HepG2 (cell line): Measurements from ENCODE around the gene CNTN4. TPM values are rescaled to one million over a fixed set of nuclear protein-coding genes. Genes with fewer than 3 reads are reported as not detected.

Source experiments
- ATAC-seq: fragments of 200-7000 bp; cut with Tn5 transposase; 3 replicates; pipeline ENCODE4 v1.9.1; 2020; ENCODE audit warnings: mild to moderate bottlenecking, moderate library complexity
- BruUV-seq: library from RNA; stranded (reverse); fragments of 400-500 nt; replicated peaks from 2 replicates; lab custom pipeline; 2021; lab: Mats Ljungman, UMichigan
- CTCF ChIA-PET: fragments of 300-600 bp; formaldehyde crosslinking; extraction: SDS; loops from one replicate; lab custom pipeline; 2021; ENCODE audit warnings: low total read pairs, inconsistent platforms, low intra/inter-chr PET ratio; lab: Yijun Ruan, JAX
- POLR2A ChIA-PET: fragments of 350-600 bp; sonication (Branson Sonifier 250); formaldehyde crosslinking; loops from one replicate; lab custom pipeline; 2020; ENCODE audit warnings: antibody characterized with exemption, inconsistent platforms; lab: Yijun Ruan, JAX
- DNase-seq: peaks from one replicate; pipeline ENCODE4 v3.0.0-alpha.2; 2015; ENCODE audit warnings: low spot score
- FAIRE-seq: peaks from 3 replicates; lab custom pipeline; 2011; peaks lifted over from hg19 to GRCh38; lab: Jason Lieb, UNC
- H2AFZ ChIP-seq: one replicate; pipeline ENCODE4 v1.6.1; 2011; ENCODE audit warnings: low read length, inconsistent platforms
- H3K27ac ChIP-seq: fragments of 300-600 bp; 3 replicates; pipeline ENCODE4 v1.8.0; 2011; ENCODE audit warnings: mixed run types, mild to moderate bottlenecking, mixed read lengths, low read length, inconsistent platforms; ENCODE audit not compliant: insufficient read depth; ENCODE audit errors: extremely low read length
- H3K27me3 ChIP-seq, 2 experiments: fragments of 200-600 bp in 1 of 2; 2 replicates in 1 of 2; 3 replicates in 1 of 2; pipeline versions ENCODE4 v1.6.0 to v1.8.0; 2011; ENCODE audit warnings: low read length in 2 of 2, mild to moderate bottlenecking in 2 of 2, moderate library complexity in 2 of 2, inconsistent platforms in 1 of 2; ENCODE audit not compliant: insufficient read depth in 2 of 2, control insufficient read depth in 1 of 2
- H3K36me3 ChIP-seq, 2 experiments: fragments of 200-600 bp in 1 of 2; replicated peaks in 1 of 2; 2 replicates in 1 of 2; 3 replicates in 1 of 2; pipeline versions ENCODE4 v1.5.1 to v1.8.0; 2011; ENCODE audit warnings: low read length in 2 of 2, inconsistent platforms in 1 of 2; ENCODE audit not compliant: insufficient read depth in 2 of 2, control insufficient read depth in 1 of 2
- H3K4me1 ChIP-seq: 2 replicates; pipeline ENCODE4 v1.5.1; 2012; ENCODE audit warnings: low read length, inconsistent platforms; ENCODE audit not compliant: insufficient read depth
- H3K4me2 ChIP-seq: 2 replicates; pipeline ENCODE4 v1.6.0; 2011; ENCODE audit warnings: low read depth, low read length, inconsistent platforms
- H3K4me3 ChIP-seq, 3 experiments: fragments of 200-600 bp in 1 of 3; sonication (generic), shearing (Covaris generic) in 1 of 3; replicated peaks in 1 of 3; 2 replicates each; pipeline ENCODE4 v1.5.1; 2011 to 2016; ENCODE audit warnings: low read length in 3 of 3, inconsistent platforms in 2 of 3, low read depth in 2 of 3, mild to moderate bottlenecking in 2 of 3, control low read depth in 1 of 3, mixed read lengths in 1 of 3; ENCODE audit not compliant: insufficient read depth in 1 of 3
- H3K79me2 ChIP-seq: one replicate; pipeline ENCODE4 v1.6.1; 2011; ENCODE audit warnings: low read length, inconsistent platforms; ENCODE audit not compliant: insufficient read depth
- H3K9ac ChIP-seq: 2 replicates; pipeline ENCODE4 v1.6.0; 2011; ENCODE audit warnings: mild to moderate bottlenecking, low read depth, low read length, inconsistent platforms; ENCODE audit not compliant: insufficient read depth
- H3K9me3 ChIP-seq: 2 replicates; pipeline ENCODE4 v1.5.1; 2012; ENCODE audit warnings: mild to moderate bottlenecking, low read length
- H4K20me1 ChIP-seq: 2 replicates; pipeline ENCODE4 v1.6.0; 2011; ENCODE audit warnings: inconsistent platforms, mild to moderate bottlenecking, low read length, moderate library complexity; ENCODE audit not compliant: insufficient read depth
- DR1 ChIP-seq: sonication (generic); formaldehyde crosslinking; IDR thresholded peaks from 2 replicates; pipeline ENCODE4 v1.8.0; 2021; ENCODE audit warnings: mild to moderate bottlenecking, missing genetic modification reagents, inconsistent platforms
- FIP1L1 ChIP-seq: fragments of 200-400 bp; formaldehyde crosslinking; IDR thresholded peaks from 2 replicates; pipeline ENCODE4 v1.6.1; 2018; ENCODE audit warnings: low read depth, mild to moderate bottlenecking, low read length, moderate library complexity, borderline replicate concordance; ENCODE audit not compliant: insufficient read depth
- HCFC1 ChIP-seq: fragments of 150-350 bp; IDR thresholded peaks from 2 replicates; pipeline ENCODE4 v1.6.1; 2014; ENCODE audit warnings: low read depth, low read length
- HNRNPLL ChIP-seq: fragments of 200-400 bp; formaldehyde crosslinking; IDR thresholded peaks from 2 replicates; pipeline ENCODE4 v1.6.1; 2017; ENCODE audit warnings: mild to moderate bottlenecking, low read depth, low read length; ENCODE audit not compliant: poor library complexity, severe bottlenecking
- IKZF4 ChIP-seq: sonication (generic); formaldehyde crosslinking; IDR thresholded peaks from 2 replicates; pipeline ENCODE4 v1.5.1; 2020; ENCODE audit warnings: borderline replicate concordance, mild to moderate bottlenecking, low read depth, missing genetic modification reagents; ENCODE audit errors: not compliant biosample characterization
- KDM5B ChIP-seq: sonication (generic); formaldehyde crosslinking; IDR thresholded peaks from 2 replicates; pipeline ENCODE4 v1.4.0; 2020; ENCODE audit warnings: missing genetic modification reagents, mild to moderate bottlenecking, borderline replicate concordance
- KLF9 ChIP-seq: IDR thresholded peaks from 2 replicates; pipeline ENCODE4 v1.6.1; 2016; ENCODE audit warnings: low read depth
- MYC ChIP-seq: sonication (generic); formaldehyde crosslinking; IDR thresholded peaks from 2 replicates; pipeline ENCODE4 v1.9.0; 2021; ENCODE audit warnings: missing genetic modification reagents, borderline replicate concordance
- PPARG ChIP-seq: conservative IDR thresholded peaks from 2 replicates; pipeline ENCODE4 v1.6.1; 2016; ENCODE audit warnings: missing biosample characterization, missing genetic modification reagents
- PRPF4 ChIP-seq: fragments of 200-400 bp; formaldehyde crosslinking; IDR thresholded peaks from 2 replicates; pipeline ENCODE4 v1.6.1; 2016; ENCODE audit warnings: low read length, low read depth; ENCODE audit not compliant: poor library complexity, severe bottlenecking
- RFXANK ChIP-seq: IDR thresholded peaks from 2 replicates; pipeline ENCODE4 v1.6.1; 2016
- TEAD2 ChIP-seq: sonication (generic); formaldehyde crosslinking; IDR thresholded peaks from 2 replicates; pipeline ENCODE4 v1.9.0; 2021; ENCODE audit warnings: missing genetic modification reagents
- ZNF317 ChIP-seq: sonication (generic); formaldehyde crosslinking; IDR thresholded peaks from 2 replicates; pipeline ENCODE4 v1.5.0; 2020; ENCODE audit warnings: mild to moderate bottlenecking, missing genetic modification reagents
- ZNF383 ChIP-seq: sonication (generic); formaldehyde crosslinking; IDR thresholded peaks from 2 replicates; pipeline ENCODE4 v1.4.0; 2020; ENCODE audit warnings: missing genetic modification reagents, mild to moderate bottlenecking, borderline replicate concordance
- ZNF749 ChIP-seq: sonication (generic); formaldehyde crosslinking; IDR thresholded peaks from 2 replicates; pipeline ENCODE4 v1.8.0; 2022; ENCODE audit warnings: mild to moderate bottlenecking, missing genetic modification reagents, moderate library complexity, borderline replicate concordance
- ZSCAN21 ChIP-seq: sonication (generic); formaldehyde crosslinking; IDR thresholded peaks from 2 replicates; pipeline ENCODE4 v1.8.0; 2022; ENCODE audit warnings: mild to moderate bottlenecking, missing genetic modification reagents, moderate library complexity, borderline replicate concordance
- WGBS: methylation state at CpG from one replicate; pipeline ENCODE4 v1.1.6; 2017; ENCODE audit warnings: low lambda C conversion rate; 5-methylcytosine and 5-hydroxymethylcytosine counted together
- in situ Hi-C: cut with HindIII; loops from 2 replicates; pipeline ENCODE4 v1.10.0; 2017; ENCODE audit warnings: low pct_unique_long_range_greater_than_20kb; ENCODE audit not compliant: extremely low pct_ligation_motif_present
- intact Hi-C: fragments of 100-400 bp; cut with micrococcal nuclease; formaldehyde crosslinking; loops from one replicate; pipeline ENCODE4 v1.10.0; 2022; ENCODE audit not compliant: unreplicated experiment
- polyA plus RNA-seq, 8 experiments: library from polyadenylated mRNA; depleted of rRNA in 3 of 8; stranded (reverse) in 7 of 8; unstranded in 1 of 8; fragments of >200 nt; fragmentation: Illumina TruSeq in 4 of 8; extraction: Trizol in 4 of 8; gene quantifications; 2 replicates each; pipeline versions ENCODE4 v1.2.1 to v1.2.3, GENCODE V29; 2011 to 2016; ENCODE audit warnings: low read depth in 4 of 8, missing spikeins in 1 of 8, mixed read lengths in 1 of 8; ENCODE audit not compliant: insufficient read depth in 1 of 8
- total RNA-seq, 5 experiments: library from RNA; depleted of rRNA; stranded (reverse); fragments of >200 nt; fragmentation: Illumina TruSeq; extraction: Trizol; gene quantifications; 2 replicates each; pipeline ENCODE4 v1.2.3, GENCODE V29; 2016; ENCODE audit warnings: low read depth in 1 of 5
- TF ChIP-seq, protein P1 (sequence below): sonication (generic); formaldehyde crosslinking; IDR thresholded peaks from 2 replicates; pipeline ENCODE4 v1.5.0; 2020; ENCODE audit warnings: mild to moderate bottlenecking, missing genetic modification reagents, moderate library complexity
- TF ChIP-seq, protein P2 (sequence below): sonication (generic); formaldehyde crosslinking; IDR thresholded peaks from 2 replicates; pipeline ENCODE4 v1.8.0; 2022; ENCODE audit warnings: mild to moderate bottlenecking, missing genetic modification reagents, borderline replicate concordance
- TF ChIP-seq, protein P3 (sequence below): sonication (generic); formaldehyde crosslinking; IDR thresholded peaks from 2 replicates; pipeline ENCODE4 v1.4.0; 2020; ENCODE audit warnings: missing genetic modification reagents
- TF ChIP-seq, protein P4 (sequence below): IDR thresholded peaks from 2 replicates; pipeline ENCODE4 v1.6.1; 2018; ENCODE audit warnings: missing genetic modification reagents, mild to moderate bottlenecking, missing compliant biosample characterization

Gene CNTN4
- total and polyA plus RNA-seq, 2 of the 13 experiments (the other 11 are each of a cell fraction or from before 2014, with no cell fraction given) = 0.01 to 0.13 TPM

DNA sequence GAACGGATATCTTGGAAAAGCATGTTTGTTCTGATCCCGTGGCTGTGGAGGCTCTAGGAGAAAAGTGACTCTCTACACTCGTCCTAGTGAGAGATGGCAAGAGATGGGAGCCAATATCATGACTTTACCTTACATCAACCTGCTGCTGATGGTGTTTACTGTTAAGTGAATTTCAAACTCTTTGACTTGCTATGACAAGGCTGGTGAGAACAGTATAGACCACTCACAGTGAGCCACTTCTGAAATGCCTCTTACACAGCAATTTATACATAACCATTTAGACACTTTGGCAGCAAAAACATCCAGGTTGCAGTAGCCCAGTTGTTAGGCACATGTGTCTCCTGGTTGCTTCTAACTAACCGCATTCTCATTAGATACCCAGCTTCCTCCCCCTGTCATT lies 968.2 kb downstream of the CNTN4 start (continued):
- TF ChIP-seq KDM5B (no peak), PRPF4 (no peak), IKZF4 (CRISPR knock-in tag) (no peak)

DNA sequence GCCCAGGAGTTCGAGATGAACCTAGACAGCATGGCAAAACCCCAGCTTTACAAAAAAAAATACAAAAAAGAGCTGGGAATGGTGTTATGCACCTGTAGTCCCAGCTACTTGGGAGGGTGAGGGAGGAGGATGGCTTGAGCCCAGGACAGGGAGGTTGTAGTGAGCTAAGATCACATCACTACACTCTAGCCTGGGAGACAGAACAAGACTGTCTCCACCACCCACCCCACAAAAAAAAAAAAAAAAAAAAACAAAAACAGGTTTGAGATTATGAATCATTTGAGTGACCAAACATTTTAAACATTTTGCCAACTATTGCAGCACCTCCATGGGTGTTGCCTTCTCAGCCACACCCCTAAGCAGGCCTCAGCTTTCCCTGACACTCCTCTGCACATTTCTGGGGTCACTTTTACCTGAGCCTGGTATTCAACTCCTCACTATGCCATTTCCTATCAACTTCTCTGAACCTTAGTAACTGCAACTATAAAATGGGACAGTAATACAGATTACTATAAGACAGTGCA lies 969.8 kb downstream of the CNTN4 start:
- Histone ChIP-seq H2AFZ (no peak overlapping the region), H3K9me3 (no peaks in the 10 kb centered on the region), H3K4me2 (no peak overlapping the region), H4K20me1 (no peaks in the 10 kb centered on the region), H3K4me1 (no peaks in the 10 kb centered on the region), H3K79me2 (no peaks in the 10 kb centered on the region), H3K9ac (no peak overlapping the region), H3K36me3 (no peaks in the 10 kb centered on the region), H3K27me3 (peaks cover 0 to 21% of the 10 kb centered on the region in 2 experiments; a peak in 2 of 5 replicates), H3K4me3 (no peak overlapping the region), H3K27ac (no peak overlapping the region)
- ChIA-PET CTCF (no interaction called here), POLR2A (no interaction called here)
- WGBS = 15% methylated on average over 1 of the region's 1 CpG
- no peak for ATAC-seq
- DNase-seq = no peak
- intact Hi-C loops (no loop called here), in situ Hi-C loops (no loop called here)
- FAIRE-seq = no peak
- no TSS peak for BruUV-seq
- TF ChIP-seq, protein P1, sequence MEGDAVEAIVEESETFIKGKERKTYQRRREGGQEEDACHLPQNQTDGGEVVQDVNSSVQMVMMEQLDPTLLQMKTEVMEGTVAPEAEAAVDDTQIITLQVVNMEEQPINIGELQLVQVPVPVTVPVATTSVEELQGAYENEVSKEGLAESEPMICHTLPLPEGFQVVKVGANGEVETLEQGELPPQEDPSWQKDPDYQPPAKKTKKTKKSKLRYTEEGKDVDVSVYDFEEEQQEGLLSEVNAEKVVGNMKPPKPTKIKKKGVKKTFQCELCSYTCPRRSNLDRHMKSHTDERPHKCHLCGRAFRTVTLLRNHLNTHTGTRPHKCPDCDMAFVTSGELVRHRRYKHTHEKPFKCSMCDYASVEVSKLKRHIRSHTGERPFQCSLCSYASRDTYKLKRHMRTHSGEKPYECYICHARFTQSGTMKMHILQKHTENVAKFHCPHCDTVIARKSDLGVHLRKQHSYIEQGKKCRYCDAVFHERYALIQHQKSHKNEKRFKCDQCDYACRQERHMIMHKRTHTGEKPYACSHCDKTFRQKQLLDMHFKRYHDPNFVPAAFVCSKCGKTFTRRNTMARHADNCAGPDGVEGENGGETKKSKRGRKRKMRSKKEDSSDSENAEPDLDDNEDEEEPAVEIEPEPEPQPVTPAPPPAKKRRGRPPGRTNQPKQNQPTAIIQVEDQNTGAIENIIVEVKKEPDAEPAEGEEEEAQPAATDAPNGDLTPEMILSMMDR (CRISPR knock-in tag) = no peak
- TF ChIP-seq, protein P2, sequence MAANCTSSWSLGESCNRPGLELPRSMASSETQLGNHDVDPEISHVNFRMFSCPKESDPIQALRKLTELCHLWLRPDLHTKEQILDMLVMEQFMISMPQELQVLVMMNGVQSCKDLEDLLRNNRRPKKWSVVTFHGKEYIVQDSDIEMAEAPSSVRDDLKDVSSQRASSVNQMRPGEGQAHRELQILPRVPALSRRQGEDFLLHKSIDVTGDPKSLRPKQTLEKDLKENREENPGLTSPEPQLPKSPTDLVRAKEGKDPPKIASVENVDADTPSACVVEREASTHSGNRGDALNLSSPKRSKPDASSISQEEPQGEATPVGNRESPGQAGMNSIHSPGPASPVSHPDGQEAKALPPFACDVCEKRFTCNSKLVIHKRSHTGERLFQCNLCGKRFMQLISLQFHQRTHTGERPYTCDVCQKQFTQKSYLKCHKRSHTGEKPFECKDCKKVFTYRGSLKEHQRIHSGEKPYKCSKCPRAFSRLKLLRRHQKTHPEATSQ = no peak
- TF ChIP-seq, protein P3, sequence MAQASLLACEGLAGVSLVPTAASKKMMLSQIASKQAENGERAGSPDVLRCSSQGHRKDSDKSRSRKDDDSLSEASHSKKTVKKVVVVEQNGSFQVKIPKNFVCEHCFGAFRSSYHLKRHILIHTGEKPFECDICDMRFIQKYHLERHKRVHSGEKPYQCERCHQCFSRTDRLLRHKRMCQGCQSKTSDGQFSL = no peak
- TF ChIP-seq MYC (CRISPR knock-in tag) (no peak), ZNF383 (no peak), RFXANK (CRISPR knock-in tag) (no peak), FIP1L1 (no peak), HNRNPLL (no peak), ZNF749 (no peak), TEAD2 (no peak), KLF9 (CRISPR knock-in tag) (no peak), PPARG (no peak), DR1 (CRISPR knock-in tag) (no peak), ZSCAN21 (CRISPR knock-in tag) (no peak), HCFC1 (no peak), ZNF317 (no peak)
- TF ChIP-seq, protein P4, sequence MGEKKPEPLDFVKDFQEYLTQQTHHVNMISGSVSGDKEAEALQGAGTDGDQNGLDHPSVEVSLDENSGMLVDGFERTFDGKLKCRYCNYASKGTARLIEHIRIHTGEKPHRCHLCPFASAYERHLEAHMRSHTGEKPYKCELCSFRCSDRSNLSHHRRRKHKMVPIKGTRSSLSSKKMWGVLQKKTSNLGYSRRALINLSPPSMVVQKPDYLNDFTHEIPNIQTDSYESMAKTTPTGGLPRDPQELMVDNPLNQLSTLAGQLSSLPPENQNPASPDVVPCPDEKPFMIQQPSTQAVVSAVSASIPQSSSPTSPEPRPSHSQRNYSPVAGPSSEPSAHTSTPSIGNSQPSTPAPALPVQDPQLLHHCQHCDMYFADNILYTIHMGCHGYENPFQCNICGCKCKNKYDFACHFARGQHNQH (CRISPR knock-in tag) = no peak
